Fibroblast of lung (primary cell): Measurements from ENCODE around the gene SGO1. TPM values are rescaled to one million over a fixed set of nuclear protein-coding genes. Genes with fewer than 3 reads are reported as not detected.

Experiments
- DNase-seq, 2 donors: peaks; one replicate each; pipeline versions ENCODE4 v3.0.0 to v3.0.0-alpha.2; 2010; ENCODE audit warnings: low read depth in 2 of 2
- H2AFZ ChIP-seq: 2 replicates; pipeline ENCODE4 v1.5.1; 2012; ENCODE audit warnings: low read length, control low read depth, inconsistent platforms
- H3K27ac ChIP-seq: 2 replicates; pipeline ENCODE4 v1.5.1; 2011; ENCODE audit warnings: low read length, control low read depth; ENCODE audit not compliant: insufficient read depth
- H3K27me3 ChIP-seq: 2 replicates; pipeline ENCODE4 v1.5.1; 2011; ENCODE audit warnings: mild to moderate bottlenecking, low read length; ENCODE audit not compliant: control insufficient read depth, insufficient read depth
- H3K36me3 ChIP-seq: 2 replicates; pipeline ENCODE4 v1.5.1; 2011; ENCODE audit warnings: low read length; ENCODE audit not compliant: control insufficient read depth, insufficient read depth
- H3K4me1 ChIP-seq: 2 replicates; pipeline ENCODE4 v1.5.1; 2011; ENCODE audit warnings: low read length; ENCODE audit not compliant: control insufficient read depth, insufficient read depth; ENCODE audit errors: extremely low read depth
- H3K4me2 ChIP-seq: 2 replicates; pipeline ENCODE4 v1.5.1; 2011; ENCODE audit warnings: low read length, control low read depth; ENCODE audit not compliant: insufficient read depth; ENCODE audit errors: extremely low read depth
- H3K4me3 ChIP-seq, 4 experiments: fragments of 200-600 bp in 1 of 4; sonication (generic) in 1 of 4; replicated peaks in 1 of 4; 2 replicates each; pipeline ENCODE4 v1.5.1; 2011 to 2016; ENCODE audit warnings: low read length in 4 of 4, low read depth in 3 of 4, mild to moderate bottlenecking in 3 of 4, control low read depth in 2 of 4, inconsistent platforms in 1 of 4, mixed read lengths in 1 of 4; ENCODE audit not compliant: insufficient read depth in 1 of 4; ENCODE audit errors: control extremely low read depth in 1 of 4
- H3K79me2 ChIP-seq: 2 replicates; pipeline ENCODE4 v1.5.1; 2012; ENCODE audit warnings: mild to moderate bottlenecking, low read length, inconsistent platforms; ENCODE audit not compliant: control insufficient read depth, insufficient read depth
- H3K9ac ChIP-seq: 2 replicates; pipeline ENCODE4 v1.5.1; 2011; ENCODE audit warnings: mild to moderate bottlenecking, low read length, control low read depth; ENCODE audit not compliant: insufficient read depth
- H3K9me3 ChIP-seq: 2 replicates; pipeline ENCODE4 v1.5.1; 2012; ENCODE audit warnings: low read depth, low read length; ENCODE audit not compliant: control insufficient read depth, insufficient read depth
- H4K20me1 ChIP-seq: 2 replicates; pipeline ENCODE4 v1.5.1; 2011; ENCODE audit warnings: low read length; ENCODE audit not compliant: control insufficient read depth, insufficient read depth; ENCODE audit errors: extremely low read depth
- CTCF ChIP-seq, 2 donors: IDR thresholded peaks in 1 of 2; conservative IDR thresholded peaks in 1 of 2; 1 replicate in 1 of 2; 2 replicates in 1 of 2; pipeline ENCODE4 v1.5.1; 2011 to 2012; ENCODE audit warnings: low read length in 2 of 2, control low read depth in 1 of 2, inconsistent platforms in 1 of 2, low read depth in 1 of 2, mild to moderate bottlenecking in 1 of 2
- EZH2 ChIP-seq: IDR thresholded peaks from 2 replicates; pipeline ENCODE4 v1.5.1; 2012; ENCODE audit warnings: low read length, control low read depth, mild to moderate bottlenecking; ENCODE audit errors: missing control alignments
- polyA plus RNA-seq, 2 donors: library from polyadenylated mRNA; depleted of rRNA in 1 of 2; stranded (reverse) in 1 of 2; unstranded in 1 of 2; fragments of >200 nt; gene quantifications; 2 replicates each; pipeline ENCODE4 v1.2.1, GENCODE V29; 2011 to 2012; ENCODE audit warnings: missing spikeins in 1 of 2
- total RNA-seq: library from RNA; depleted of rRNA; stranded (reverse); fragments of >200 nt; gene quantifications from 2 replicates; pipeline ENCODE4 v1.2.1, GENCODE V29; 2014

The SGO1 gene
- total and polyA plus RNA-seq, 2 donors (not counting 1 experiment from before 2014, with no cell fraction given): 1.8 to 2.4 TPM

DNA sequence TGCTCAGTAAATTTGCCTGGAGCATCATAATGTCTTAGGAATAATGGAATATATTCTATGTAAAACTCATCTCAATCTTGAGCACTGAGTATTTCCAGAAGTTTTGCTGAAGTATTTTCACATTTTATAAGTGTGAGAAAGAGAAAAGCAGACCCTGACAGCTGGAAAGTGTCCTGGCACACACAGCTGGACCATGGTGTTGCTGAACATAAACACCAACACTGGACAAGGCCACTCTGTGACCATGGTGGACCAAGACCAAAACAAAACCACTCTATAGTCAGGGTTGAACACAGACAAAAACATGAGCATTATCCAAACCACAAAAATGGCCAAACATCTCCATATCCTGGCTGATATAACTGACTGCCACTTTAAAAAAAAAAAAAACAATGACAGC lies 15.1 kb upstream of the SGO1 start:
- Histone ChIP-seq H3K9me3 (no peaks in the 10 kb centered on the region), H3K79me2 (no peaks in the 10 kb centered on the region), H4K20me1 (no peaks in the 10 kb centered on the region), H3K4me3 (no peak overlapping the region), H3K4me2 (no peak overlapping the region), H3K27ac (no peak overlapping the region), H2AFZ (no peak overlapping the region), H3K4me1 (no peaks in the 10 kb centered on the region), H3K36me3 (no peaks in the 10 kb centered on the region), H3K9ac (no peak overlapping the region), H3K27me3 (no peaks in the 10 kb centered on the region)
- peak in 1 of 2 donors; percentile 37 for DNase-seq
- TF ChIP-seq CTCF (conservative IDR thresholded peaks at IDR 0.05 in 1 of 2, IDR thresholded peaks at IDR 0.05 in 1 of 2; ENCODE audit: low read depth in 1 of 2, low read length in 2 of 2): no peak
- no peak for TF ChIP-seq EZH2

DNA sequence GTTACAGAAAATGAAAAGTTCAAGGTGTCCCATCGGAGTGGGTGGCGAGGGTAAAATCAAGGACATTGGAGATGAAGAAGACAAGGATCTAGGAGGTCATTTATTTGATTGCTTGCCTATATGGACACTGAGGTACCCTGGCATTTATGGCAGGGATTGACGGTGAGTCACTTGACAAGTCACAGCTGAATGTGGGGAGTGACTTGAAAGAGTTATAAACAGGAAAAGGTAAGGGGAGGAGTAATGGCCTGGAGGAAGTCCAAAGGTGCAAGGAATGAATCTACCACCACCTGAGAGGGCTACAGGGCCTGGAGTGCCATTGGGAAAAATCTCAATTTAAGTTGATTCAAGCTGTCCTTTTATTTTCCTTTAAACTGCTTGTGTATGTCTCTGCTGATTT lies 11.8 kb upstream of the SGO1 start:
- Histone ChIP-seq H3K36me3 (no peaks in the 10 kb centered on the region), H3K4me2 (no peak overlapping the region), H3K9me3 (no peaks in the 10 kb centered on the region), H3K9ac (no peak overlapping the region), H3K4me3 (no peak overlapping the region), H3K27ac (no peak overlapping the region), H4K20me1 (no peaks in the 10 kb centered on the region), H2AFZ (no peak overlapping the region), H3K27me3 (no peaks in the 10 kb centered on the region), H3K4me1 (no peaks in the 10 kb centered on the region), H3K79me2 (no peaks in the 10 kb centered on the region)
- no peak for TF ChIP-seq CTCF (conservative IDR thresholded peaks at IDR 0.05 in 1 of 2, IDR thresholded peaks at IDR 0.05 in 1 of 2; ENCODE audit: low read depth in 1 of 2, low read length in 2 of 2)
- no peak for DNase-seq

- H3K27ac ChIP-seq: no peak overlapping the region
- no peaks in the 10 kb centered on the region for H3K4me1 ChIP-seq
- H3K4me3 ChIP-seq: no peak overlapping the region
- H4K20me1 ChIP-seq: no peaks in the 10 kb centered on the region
- no peak overlapping the region for H2AFZ ChIP-seq
- no peak overlapping the region for H3K4me2 ChIP-seq
- no peaks in the 10 kb centered on the region for H3K9me3 ChIP-seq
- no peaks in the 10 kb centered on the region for H3K79me2 ChIP-seq
- H3K9ac ChIP-seq: no peak overlapping the region
- TF ChIP-seq CTCF (conservative IDR thresholded peaks at IDR 0.05 in 1 of 2, IDR thresholded peaks at IDR 0.05 in 1 of 2; ENCODE audit: low read depth in 1 of 2, low read length in 2 of 2): peak in 1 of 2 donors; percentile 2
- TF ChIP-seq EZH2: no peak
- no peaks in the 10 kb centered on the region for H3K27me3 ChIP-seq
- DNase-seq: peak in 1 of 2 donors; percentile 40
- H3K36me3 ChIP-seq: no peaks in the 10 kb centered on the region
Measured at GRCh38 chr3:20194793-20195460, 8.9 kb upstream of the SGO1 start.
